ENCODE results near the gene HIC1.

DNA sequence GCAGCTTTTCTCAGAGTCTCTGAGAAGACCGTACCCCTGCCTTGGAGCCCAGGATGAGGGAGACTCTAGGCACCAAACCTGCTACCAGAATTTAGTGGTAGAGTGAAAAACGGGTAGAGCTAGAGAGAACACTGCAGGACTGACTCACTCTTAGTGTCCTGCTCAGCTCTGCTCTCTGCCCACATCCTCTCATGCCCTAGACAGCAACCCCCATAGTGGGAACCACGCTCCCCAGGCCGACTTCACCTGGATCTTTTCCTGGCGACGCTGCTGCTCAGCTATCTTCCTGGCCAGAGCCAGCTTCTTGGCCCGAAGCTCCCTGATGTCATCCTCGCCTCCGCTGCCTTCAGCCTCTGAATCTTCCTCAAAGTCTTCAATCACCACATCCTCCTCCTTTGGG is 26.7 kb downstream of the HIC1 start:
- no peak for TF ChIP-seq POLR2AphosphoS5 (IDR thresholded peaks at IDR 0.05; ENCODE audit: low read depth)
- TF ChIP-seq, protein P1, sequence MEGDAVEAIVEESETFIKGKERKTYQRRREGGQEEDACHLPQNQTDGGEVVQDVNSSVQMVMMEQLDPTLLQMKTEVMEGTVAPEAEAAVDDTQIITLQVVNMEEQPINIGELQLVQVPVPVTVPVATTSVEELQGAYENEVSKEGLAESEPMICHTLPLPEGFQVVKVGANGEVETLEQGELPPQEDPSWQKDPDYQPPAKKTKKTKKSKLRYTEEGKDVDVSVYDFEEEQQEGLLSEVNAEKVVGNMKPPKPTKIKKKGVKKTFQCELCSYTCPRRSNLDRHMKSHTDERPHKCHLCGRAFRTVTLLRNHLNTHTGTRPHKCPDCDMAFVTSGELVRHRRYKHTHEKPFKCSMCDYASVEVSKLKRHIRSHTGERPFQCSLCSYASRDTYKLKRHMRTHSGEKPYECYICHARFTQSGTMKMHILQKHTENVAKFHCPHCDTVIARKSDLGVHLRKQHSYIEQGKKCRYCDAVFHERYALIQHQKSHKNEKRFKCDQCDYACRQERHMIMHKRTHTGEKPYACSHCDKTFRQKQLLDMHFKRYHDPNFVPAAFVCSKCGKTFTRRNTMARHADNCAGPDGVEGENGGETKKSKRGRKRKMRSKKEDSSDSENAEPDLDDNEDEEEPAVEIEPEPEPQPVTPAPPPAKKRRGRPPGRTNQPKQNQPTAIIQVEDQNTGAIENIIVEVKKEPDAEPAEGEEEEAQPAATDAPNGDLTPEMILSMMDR (IDR thresholded peaks at IDR 0.05; ENCODE audit: insufficient read depth, low read length): no peak
- TF ChIP-seq, protein P2, sequence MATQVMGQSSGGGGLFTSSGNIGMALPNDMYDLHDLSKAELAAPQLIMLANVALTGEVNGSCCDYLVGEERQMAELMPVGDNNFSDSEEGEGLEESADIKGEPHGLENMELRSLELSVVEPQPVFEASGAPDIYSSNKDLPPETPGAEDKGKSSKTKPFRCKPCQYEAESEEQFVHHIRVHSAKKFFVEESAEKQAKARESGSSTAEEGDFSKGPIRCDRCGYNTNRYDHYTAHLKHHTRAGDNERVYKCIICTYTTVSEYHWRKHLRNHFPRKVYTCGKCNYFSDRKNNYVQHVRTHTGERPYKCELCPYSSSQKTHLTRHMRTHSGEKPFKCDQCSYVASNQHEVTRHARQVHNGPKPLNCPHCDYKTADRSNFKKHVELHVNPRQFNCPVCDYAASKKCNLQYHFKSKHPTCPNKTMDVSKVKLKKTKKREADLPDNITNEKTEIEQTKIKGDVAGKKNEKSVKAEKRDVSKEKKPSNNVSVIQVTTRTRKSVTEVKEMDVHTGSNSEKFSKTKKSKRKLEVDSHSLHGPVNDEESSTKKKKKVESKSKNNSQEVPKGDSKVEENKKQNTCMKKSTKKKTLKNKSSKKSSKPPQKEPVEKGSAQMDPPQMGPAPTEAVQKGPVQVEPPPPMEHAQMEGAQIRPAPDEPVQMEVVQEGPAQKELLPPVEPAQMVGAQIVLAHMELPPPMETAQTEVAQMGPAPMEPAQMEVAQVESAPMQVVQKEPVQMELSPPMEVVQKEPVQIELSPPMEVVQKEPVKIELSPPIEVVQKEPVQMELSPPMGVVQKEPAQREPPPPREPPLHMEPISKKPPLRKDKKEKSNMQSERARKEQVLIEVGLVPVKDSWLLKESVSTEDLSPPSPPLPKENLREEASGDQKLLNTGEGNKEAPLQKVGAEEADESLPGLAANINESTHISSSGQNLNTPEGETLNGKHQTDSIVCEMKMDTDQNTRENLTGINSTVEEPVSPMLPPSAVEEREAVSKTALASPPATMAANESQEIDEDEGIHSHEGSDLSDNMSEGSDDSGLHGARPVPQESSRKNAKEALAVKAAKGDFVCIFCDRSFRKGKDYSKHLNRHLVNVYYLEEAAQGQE (IDR thresholded peaks at IDR 0.05; ENCODE audit: insufficient replicate concordance, low read depth): no peak

Measured in HL-60 (cell line).